HG02970 (cell line): ENCODE results near the gene FNDC3B.
"Not testable (repeated sequence)": the region's sequence is repeated elsewhere in the genome, so short reads cannot be mapped to it uniquely, and the experiment has no call there.

Experiments used
- ATAC-seq: cut with Tn5 transposase; IDR thresholded peaks from one replicate; pipeline ENCODE4 v1.9.1; 2021; ENCODE audit warnings: mild to moderate bottlenecking, moderate library complexity, moderate number of reproducible peaks; ENCODE audit not compliant: unreplicated experiment, low FRiP score

The FNDC3B gene

DNA sequence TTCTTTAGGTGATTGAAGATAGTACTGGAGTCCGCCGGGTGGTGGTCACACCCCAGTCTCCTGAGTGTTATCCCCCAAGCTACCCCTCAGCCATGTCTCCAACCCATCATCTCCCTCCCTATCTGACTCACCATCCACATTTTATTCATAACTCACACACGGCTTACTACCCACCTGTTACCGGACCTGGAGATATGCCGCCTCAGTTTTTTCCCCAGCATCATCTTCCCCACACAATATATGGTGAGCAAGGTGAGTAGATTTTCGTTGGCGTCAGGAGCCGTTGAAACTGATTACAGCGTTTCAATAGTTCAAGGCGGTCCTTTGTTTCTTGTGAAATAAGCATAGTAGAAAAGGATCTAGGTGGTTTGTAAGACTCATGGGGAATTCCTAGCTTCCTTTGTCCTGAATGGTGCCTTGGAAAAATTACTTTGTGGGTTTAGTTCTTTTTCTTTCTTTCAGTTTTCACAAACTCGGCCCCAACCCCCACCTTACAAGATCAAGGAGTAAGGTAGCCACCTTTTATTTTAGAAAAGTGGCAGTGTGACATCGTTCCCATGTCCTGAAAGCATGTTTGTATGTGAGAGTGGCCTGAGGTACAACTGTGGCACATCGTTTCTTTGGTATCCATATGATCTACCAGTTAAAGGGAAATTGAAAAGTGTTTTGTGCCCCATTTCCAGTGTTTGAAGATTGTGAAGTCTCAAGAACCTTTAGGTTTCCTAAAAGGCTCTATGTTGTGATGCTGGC is 208.3 kb downstream of the FNDC3B start:
- no peak for ATAC-seq

DNA sequence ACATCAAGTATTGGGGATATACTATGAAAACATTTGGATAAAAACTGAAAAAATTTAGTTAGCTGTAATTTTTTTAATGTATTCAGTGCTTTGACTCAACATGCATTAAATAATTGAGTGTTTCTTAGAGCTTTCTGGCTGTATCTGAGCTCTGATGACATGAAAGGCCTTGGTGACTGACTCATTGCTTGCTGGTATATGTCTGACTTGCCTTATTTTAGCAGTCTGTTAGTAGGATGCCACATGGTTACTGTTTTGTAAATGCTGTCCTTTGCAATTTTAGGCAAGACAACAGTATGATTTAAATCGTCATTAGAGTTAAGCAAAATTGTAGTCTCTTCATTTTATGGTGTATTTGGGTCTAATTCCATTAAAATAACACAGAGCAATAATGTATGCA is 209.7 kb downstream of the FNDC3B start:
- ATAC-seq, result no peak

DNA sequence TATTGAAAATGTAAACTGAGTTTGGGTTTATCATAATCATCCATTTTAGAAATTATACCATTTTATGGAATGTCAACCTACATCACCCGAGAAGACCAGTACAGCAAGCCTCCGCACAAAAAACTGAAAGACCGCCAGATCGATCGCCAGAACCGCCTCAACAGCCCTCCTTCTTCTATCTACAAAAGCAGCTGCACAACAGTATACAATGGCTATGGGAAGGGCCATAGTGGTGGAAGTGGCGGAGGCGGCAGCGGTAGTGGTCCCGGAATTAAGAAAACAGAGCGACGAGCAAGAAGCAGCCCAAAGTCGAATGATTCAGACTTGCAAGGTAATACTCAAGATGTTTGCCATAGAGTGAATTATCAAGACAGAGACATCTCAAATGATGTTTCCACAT is 211.8 kb downstream of the FNDC3B start:
- no peak for ATAC-seq

DNA sequence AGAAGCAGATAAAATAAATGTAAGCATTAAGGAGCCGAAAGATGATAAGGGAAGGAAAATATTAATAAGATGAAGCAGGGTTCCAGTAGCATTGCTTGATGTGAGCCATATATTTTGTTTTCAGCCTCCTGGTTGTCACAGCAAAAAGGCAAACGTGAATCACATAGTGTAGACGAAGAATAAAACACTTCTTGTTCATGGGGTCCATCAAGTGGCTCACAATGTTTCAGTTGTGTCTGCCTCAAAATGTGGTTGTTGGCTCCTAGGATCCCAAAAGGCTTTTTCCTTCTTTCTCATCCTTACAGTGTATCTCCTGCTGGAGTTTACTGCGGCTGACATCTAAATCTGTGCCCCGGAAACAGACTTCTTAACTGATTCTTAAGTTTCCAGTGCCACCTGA is 213.8 kb downstream of the FNDC3B start:
- no peak for ATAC-seq

DNA sequence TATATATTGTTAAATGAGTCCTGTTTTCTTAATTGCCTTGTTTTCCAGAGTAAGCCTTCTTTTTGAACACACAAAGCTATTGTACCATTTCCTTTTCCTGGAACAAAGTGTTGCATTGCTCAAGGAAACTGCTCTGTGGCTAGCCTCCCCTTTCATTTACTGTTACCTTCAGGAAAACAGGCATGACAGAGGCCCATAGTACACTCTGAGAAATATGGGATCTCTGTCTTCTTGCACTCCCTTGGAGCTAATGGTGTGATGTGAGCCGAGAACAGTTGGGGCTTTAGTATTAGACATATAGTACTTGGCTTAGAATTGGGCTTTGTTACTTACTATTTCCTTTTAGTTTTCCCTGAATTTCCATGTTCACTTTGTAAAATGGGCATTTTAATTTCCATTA is 215.2 kb downstream of the FNDC3B start:
- no peak for ATAC-seq

DNA sequence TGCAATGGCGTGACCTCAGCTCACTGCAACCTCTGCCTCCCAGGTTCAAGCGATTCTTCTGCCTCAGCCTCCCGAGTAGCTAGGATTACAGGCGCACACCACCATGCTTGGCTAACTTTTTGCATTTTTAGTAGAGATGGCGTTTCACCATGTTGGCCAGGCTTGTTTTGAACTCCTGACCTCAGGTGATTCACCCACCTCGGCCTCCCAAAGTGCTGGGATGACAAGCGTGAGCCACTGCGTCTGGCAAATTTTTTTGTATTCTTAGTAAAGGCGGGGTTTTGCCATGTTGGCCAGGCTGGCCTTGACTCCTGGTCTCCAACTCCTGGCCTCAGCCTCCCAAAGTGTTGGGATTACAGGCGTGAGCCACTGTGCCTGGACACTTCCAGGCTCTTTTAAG is 215.9 kb downstream of the FNDC3B start:
- not testable (repeated sequence) for ATAC-seq

DNA sequence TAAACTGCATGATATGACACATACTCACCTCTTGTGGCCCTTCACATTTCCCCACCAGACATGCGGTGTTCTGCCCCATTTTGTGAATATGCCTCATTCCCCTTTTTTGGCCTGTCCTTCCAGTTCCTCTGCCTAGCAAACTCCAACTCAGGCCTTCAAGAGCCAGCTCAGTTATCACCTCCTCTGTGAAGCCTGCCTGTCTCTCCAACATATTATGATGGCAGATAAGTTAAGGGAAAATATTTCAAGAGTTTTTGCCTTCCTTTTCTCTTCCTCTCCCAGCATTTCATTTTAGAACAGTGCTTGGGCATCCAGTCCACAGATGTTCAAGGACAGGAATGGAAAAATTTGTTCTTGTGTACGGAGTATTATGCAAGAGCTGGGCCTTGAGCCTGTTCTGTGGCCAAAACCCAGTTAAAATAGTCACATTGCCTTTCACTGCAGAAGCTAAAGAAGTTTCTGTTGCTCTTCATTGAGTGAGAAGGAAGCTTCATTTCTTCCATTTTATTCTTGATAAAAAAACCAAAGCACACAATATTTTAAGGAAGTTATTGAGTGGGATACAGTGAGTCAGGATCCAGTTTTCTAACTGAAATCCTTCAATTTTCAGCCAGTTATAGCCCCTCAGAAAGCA is 216.8 kb downstream of the FNDC3B start:
- ATAC-seq, result no peak

DNA sequence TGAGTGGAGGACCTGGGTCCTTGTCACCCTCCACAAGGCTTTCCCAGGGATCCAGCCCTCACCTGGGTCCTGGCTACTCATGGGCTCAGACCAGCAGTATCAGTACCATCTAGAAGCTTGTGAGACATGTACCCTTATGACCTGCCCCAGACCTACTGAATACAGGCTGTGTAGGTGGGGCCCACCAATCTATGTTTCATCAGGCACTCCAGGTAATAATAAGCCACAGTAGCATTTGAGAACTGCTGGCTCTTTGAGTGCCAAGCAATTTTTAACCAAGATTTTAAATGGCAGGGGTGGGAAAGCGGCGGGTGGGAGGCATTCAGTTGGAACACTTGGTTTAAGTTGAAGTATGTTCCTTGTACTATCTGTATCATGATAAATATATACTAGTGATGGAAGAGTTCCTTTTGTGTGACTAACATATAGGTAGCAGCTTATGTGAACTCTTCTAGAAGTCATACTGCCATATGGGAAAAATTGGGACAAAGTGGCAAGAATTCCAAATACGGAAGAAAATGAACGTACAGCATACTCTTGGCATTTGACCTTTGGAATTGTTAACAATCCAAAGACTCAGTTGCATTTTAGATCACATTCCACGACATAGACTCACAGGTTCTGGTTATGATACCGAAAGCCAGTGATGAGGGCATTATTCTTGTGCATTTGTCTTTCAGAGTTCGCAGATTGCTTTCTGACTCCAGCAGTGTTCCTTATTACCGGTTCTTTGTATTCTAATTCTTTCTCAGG is 218.4 kb downstream of the FNDC3B start:
- ATAC-seq, result no peak

DNA sequence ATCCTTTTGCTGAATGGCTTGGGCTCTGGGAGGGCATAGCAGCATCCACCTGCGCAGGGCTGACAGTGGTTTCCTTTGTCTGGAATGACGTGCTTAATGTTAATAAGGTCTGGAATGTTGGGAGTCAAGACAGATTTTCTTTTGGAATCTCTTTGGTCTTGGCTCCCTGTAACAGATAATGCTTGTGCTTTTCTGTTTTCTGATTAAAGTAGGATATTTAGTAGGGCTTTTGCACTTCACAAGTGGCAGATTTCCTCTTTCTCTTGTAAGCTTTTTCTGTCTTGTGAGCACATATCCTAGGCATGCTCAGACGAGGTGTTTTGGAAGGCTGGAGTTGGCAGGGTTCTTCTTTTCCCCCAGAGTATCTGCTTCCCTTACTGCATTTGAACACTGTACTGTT is 219.2 kb downstream of the FNDC3B start:
- no peak for ATAC-seq

DNA sequence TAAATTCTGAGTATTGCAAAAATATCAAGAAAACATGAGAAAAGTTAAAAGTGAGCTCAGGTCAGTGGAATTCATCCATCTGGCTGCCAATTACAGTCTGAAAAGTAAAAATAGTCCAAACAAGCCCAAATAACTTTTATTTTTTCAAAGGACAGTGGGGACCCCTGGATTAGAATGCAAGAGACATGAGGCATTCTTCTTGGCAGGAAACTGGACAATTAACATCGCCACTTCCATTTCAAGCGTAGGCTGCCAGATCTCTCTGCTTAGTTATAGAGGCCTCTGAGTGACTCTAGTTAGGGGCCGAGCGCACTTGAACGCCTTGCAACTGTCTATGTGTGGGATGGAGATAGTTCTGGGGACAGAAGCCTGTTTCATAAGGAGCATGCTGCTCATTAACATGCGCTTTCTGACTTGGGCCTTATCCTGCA is 219.7 kb downstream of the FNDC3B start:
- ATAC-seq, result no peak

DNA sequence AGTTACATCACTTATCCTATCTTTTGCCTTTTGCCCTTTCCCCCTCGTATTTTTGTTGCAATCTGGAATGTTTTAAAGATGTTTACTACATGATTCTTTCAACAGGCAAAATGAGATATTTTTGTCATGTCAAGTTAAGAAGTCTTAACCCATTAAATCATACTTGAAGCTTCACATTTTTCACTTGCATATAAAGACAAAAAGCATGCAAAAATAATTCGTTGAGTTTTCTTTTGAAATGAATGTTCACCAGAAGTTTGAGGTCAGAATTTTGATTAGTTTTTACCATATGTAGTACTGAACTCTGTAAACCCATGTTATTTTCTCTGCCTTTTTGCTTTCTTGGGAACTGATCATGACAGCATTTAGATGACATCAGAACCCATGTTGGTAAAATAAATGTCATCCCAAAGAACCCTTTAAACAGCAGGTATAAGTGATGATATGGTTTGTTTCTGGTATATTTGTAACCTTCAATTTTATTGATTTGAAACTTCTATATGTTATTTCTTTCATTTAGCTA is 220.4 kb downstream of the FNDC3B start:
- ATAC-seq, result no peak

DNA sequence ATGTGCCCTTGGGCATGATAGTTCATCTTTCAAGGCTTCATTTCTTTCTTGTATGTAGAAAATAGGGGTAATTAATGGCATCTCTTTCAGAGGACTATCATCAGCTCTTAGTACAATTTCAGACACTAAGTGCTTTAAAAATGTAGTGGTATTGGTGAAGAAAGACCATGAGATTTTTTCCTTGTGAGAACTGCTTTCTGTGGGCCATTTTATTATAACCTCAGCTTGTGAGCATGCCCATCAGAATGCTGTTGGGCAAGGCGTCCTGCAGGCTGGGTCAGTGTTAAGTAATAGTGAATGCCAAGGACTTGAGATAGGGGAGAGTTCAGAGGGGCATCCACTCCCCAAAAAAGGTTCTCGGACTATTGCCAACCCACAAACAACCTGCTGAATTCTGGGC is 221.0 kb downstream of the FNDC3B start:
- no peak for ATAC-seq

DNA sequence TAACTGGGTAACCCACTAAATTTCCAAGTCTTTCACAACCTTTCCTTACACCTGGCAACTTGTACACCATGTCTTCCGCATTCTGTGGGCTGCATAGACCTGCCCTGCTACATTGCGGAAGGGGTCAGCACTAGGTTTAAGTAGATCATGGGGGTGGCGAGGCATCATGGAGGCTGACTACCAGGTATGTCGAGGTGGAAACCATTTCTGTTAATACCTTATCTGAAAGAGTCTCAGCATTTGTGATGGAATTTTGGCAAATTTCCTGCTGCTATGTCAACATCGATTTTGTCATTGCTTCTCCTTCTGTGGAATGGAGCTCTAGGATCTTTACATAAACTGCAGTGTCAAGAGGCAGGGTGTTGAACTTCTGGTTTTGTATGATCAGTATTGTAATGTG is 221.7 kb downstream of the FNDC3B start:
- ATAC-seq, result no peak

DNA sequence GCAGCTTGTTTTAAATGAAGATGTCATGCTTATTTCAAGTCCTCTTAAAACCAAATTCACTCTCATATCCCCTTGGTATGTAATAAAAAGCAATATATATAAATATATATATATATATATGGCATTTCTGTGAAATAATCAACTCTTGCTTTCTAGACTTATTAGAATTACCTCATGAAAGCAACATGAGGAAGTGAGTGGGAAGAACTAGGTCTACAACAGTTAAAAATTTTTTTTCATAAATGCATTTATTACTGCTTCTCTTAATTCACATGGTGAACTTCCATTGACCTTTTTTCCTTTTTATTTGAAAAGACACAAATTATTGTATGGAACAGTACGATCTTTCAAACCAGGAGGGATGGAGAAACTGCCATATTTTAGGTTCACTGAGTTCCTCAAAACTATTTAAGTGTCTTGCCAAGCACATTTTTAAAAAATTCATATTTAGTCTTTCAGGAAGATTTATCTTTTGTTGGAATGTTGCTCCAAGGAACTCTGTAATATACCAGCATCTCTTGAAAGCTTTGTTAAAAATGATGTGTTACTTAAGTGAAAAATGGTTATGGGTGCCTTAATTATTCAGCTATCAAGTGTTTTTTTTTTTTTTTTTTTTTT is 223.7 kb downstream of the FNDC3B start:
- ATAC-seq, result no peak

DNA sequence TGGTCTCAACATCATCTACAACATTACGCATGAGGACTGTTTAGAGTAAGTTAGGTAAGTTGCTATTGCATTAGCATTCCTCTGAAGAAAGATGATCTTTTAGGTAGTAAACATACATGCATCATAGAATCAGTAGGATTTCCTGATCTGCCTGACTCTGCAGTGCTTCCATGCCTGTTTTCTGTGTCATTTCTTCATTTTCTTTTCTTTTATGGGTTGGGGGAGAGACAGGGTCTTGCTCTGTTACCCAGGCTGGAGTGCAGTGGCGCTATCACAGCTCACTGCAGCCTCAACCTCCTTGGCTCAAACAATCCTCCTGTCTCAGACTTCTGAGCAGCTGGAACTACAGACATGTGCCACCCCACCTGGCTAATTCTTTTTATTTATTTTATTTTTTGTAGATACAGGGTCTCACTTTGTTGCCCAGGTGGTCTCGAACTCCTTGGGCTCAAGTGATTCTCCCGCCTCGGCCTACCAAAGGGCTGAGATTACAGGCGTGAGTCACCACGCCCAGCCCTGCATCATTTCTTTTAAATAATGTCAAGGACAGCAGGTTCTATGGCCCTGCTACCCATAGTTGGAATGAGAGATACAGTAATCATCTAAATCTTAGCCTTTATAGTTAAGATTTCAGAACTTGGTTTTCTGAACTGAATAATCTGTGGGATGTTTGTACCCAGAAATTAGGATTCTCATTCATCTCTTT is 224.6 kb downstream of the FNDC3B start:
- no peak for ATAC-seq

DNA sequence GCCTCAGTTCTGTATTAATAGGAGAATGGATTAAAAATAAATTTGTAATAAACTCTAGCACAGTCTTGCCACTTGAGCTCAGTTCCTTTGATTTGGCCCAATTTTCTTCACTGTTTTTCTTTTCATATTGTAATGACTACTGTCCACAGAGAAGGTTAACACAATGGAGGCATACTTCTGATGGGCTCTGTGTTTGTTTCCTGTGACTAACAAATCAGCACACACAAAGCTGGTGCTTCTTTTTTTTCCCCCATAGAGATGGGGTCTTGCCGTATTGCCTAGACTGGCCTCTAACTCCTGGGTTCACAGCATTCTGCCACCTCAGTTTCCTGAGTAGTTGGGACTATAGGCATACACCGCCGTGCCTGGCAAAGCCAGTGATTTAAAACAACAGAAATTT is 226.7 kb downstream of the FNDC3B start:
- ATAC-seq, result no peak

DNA sequence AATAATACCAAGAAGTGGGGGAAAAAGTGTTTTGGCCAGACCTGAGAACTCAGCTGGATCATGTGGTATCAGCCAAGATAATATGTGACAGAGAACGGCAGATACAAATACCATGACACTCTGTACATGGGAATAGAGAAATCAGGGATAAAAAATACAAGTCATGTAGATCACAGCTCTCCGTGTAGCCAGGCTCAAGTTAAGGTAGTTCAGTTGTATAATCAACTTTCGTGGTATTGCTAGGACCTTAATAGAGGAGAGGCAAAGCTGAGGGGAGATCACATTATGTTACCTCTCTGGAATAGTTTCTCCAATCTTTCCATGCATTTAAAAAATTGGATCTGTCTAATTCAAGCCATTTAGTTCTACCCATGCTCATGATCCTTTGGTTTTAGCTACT is 229.0 kb downstream of the FNDC3B start:
- ATAC-seq, result no peak

DNA sequence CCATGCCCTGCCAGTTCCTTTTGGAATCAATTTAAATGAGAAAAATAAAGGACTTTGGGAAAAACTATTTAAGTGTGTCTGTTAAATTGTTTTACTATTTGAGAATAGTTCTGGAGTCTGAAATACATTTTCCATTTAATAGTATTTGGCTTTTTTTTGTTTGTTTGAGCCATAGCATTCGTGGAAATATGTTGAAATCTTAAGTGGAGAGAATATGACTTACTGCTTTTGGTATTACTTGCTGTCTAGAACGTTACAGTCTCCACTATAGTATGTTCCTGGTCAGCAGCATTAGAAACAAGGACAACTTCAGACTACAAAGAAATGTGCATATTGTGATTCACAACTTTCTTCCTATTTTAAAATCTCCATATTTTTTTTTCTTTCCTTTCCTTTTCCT is 229.5 kb downstream of the FNDC3B start:
- ATAC-seq, result no peak

DNA sequence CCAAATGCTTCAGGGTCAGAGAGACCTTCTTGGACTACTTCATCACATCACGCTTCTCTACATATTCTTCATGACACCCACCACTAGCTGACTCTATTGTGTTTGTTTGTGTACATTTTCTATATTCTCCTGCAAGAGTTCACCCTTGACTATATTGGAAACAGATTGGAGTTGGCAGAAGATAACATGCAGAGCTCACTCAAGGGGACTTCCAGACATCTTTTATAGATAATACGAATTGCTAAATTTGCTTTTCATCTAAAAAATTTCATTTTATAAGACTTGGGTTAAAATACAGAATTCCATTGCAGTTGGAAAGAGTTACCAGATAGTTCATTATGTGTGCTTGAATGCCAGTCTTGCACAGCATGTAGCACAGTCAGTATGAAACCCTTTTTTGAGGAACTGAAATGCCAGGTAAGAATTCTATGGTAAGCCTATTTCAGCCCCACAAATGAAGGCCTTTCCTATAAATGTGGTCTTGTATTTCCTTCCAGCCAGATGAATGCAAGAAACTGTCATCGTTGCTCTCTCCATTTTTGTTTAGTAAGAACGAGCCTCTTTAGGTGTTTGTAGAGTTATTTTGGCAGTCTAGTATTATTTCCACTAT is 231.3 kb downstream of the FNDC3B start:
- ATAC-seq, result peak; percentile 71

DNA sequence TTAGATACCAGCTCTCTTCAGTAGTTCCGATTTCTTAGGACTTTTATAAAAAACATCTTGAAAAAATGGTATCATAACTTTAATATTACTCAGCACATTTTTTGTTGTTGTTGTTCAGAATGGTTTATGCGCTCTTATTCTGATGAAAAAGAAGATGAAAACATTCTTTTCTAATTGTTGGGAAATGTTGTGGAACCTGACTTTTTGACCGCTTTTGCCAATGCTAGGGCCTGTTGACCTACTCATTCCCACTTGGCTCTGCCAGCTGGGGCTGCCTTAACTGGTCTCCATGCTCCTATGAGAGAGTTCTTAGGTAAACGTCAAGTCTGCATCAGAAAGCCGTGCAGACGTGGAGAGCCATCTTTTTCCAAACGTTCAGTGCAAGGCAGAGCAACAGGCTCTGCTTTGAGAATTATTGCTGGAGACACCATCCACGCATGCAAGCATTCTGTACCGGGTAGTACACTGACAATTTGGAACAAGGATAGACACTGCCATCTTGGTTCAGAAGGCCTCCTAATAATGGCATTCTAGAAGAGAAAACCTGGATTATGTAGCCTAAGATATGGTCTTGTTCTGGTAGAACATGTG is 232.1 kb downstream of the FNDC3B start:
- no peak for ATAC-seq
